HepG2 (cell line): ENCODE data around the gene PDCD11. TPM values are rescaled to one million over a fixed set of nuclear protein-coding genes. Genes with fewer than 3 reads are reported as not detected.

ENCODE experiments used
- AKAP8 ChIP-seq: sonication (generic); formaldehyde crosslinking; IDR thresholded peaks from 2 replicates; pipeline ENCODE4 v1.5.1; 2020; ENCODE audit warnings: mild to moderate bottlenecking, missing genetic modification reagents
- MAFF ChIP-seq: IDR thresholded peaks from 2 replicates; pipeline ENCODE4 v1.6.1; 2011; ENCODE audit warnings: low read depth, low read length, improper control_type of control experiment
- NFKBIZ ChIP-seq: IDR thresholded peaks from 2 replicates; pipeline ENCODE4 v1.6.1; 2018; ENCODE audit warnings: missing genetic modification reagents, missing compliant biosample characterization
- NFYB ChIP-seq: sonication (generic); formaldehyde crosslinking; IDR thresholded peaks from 2 replicates; pipeline ENCODE4 v1.4.0; 2020; ENCODE audit warnings: missing genetic modification reagents
- SALL2 ChIP-seq: sonication (generic); formaldehyde crosslinking; IDR thresholded peaks from 2 replicates; pipeline ENCODE4 v1.8.1; 2023; ENCODE audit warnings: mild to moderate bottlenecking, missing genetic modification reagents, inconsistent platforms
- TBL1XR1 ChIP-seq: fragments of 150-350 bp; IDR thresholded peaks from 2 replicates; pipeline ENCODE4 v1.6.1; 2014; ENCODE audit warnings: borderline replicate concordance, low read length; ENCODE audit not compliant: partially characterized antibody
- ZNF772 ChIP-seq: sonication (generic); formaldehyde crosslinking; IDR thresholded peaks from 2 replicates; pipeline ENCODE4 v1.5.0; 2020; ENCODE audit warnings: mild to moderate bottlenecking, missing genetic modification reagents
- polyA plus RNA-seq, 8 experiments: library from polyadenylated mRNA; depleted of rRNA in 3 of 8; stranded (reverse) in 7 of 8; unstranded in 1 of 8; fragments of >200 nt; fragmentation: Illumina TruSeq in 4 of 8; extraction: Trizol in 4 of 8; gene quantifications; 2 replicates each; pipeline versions ENCODE4 v1.2.1 to v1.2.3, GENCODE V29; 2011 to 2016; ENCODE audit warnings: low read depth in 4 of 8, missing spikeins in 1 of 8, mixed read lengths in 1 of 8; ENCODE audit not compliant: insufficient read depth in 1 of 8
- total RNA-seq, 5 experiments: library from RNA; depleted of rRNA; stranded (reverse); fragments of >200 nt; fragmentation: Illumina TruSeq; extraction: Trizol; gene quantifications; 2 replicates each; pipeline ENCODE4 v1.2.3, GENCODE V29; 2016; ENCODE audit warnings: low read depth in 1 of 5
- TF ChIP-seq, protein P1 (sequence below), 2 experiments: sonication (generic) in 1 of 2; formaldehyde crosslinking in 1 of 2; IDR thresholded peaks; 2 replicates each; pipeline versions ENCODE4 v1.4.0 to v1.6.1; 2016 to 2020; ENCODE audit warnings: borderline replicate concordance in 1 of 2, low read depth in 1 of 2, mild to moderate bottlenecking in 1 of 2, missing genetic modification reagents in 1 of 2
- TF ChIP-seq, protein P2 (sequence below): sonication (generic); formaldehyde crosslinking; IDR thresholded peaks from 2 replicates; pipeline ENCODE4 v1.8.1; 2023; ENCODE audit warnings: mild to moderate bottlenecking, missing genetic modification reagents
- TF ChIP-seq, protein P3 (sequence below): sonication (generic); formaldehyde crosslinking; IDR thresholded peaks from 2 replicates; pipeline ENCODE4 v1.5.1; 2020; ENCODE audit warnings: mild to moderate bottlenecking, missing genetic modification reagents, moderate library complexity
- TF ChIP-seq, protein P4 (sequence below): sonication (generic); formaldehyde crosslinking; IDR thresholded peaks from 2 replicates; pipeline ENCODE4 v1.5.0; 2020; ENCODE audit warnings: missing genetic modification reagents, mild to moderate bottlenecking, borderline replicate concordance
- TF ChIP-seq, protein P5 (sequence below), 2 experiments: IDR thresholded peaks; 2 replicates each; pipeline ENCODE4 v1.6.1; 2011 to 2012; ENCODE audit warnings: low read length in 2 of 2, borderline replicate concordance in 1 of 2, low read depth in 1 of 2, mild to moderate bottlenecking in 1 of 2, moderate library complexity in 1 of 2

PDCD11 gene
- total and polyA plus RNA-seq, 2 of the 13 experiments (the other 11 are each of a cell fraction or from before 2014, with no cell fraction given) = 12.8 to 52.8 TPM

DNA sequence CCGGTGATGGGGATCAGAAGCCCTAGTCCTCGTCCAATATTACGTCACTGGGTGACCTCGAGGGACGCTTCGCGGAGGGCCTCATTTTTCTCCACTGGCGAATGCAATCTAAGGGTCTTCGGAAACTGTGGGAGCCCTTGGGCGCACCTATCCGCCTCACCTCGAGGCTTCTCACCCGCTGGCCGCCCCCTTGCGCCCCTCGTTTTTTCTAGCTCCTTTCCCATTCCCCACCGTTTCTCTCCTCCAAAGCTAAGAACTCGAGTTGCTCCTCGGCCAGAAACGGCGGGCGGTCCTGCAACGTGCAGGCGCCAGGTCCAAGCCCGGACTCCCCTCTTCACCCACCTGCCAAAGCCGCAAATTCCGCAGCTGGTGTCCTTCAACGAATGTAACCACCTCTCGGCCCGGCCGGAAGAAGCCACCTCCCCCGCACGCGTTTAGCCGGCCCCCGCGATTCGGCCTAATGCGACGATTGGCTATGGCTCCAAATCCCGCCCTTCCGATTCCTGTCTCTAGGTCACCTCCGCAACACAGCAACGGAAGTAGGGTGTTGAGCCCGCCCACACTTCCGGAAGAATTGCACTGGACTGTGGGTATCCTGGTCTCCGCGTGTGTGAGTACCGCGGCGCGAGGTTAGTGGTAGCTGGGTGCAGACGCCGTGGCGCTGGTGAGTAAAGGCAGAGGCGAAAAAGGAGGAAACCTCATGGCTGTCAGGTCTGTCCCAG is at the start of gene PDCD11, which contains the start of gene ATP5MK (continued):
- TF ChIP-seq, protein P1, sequence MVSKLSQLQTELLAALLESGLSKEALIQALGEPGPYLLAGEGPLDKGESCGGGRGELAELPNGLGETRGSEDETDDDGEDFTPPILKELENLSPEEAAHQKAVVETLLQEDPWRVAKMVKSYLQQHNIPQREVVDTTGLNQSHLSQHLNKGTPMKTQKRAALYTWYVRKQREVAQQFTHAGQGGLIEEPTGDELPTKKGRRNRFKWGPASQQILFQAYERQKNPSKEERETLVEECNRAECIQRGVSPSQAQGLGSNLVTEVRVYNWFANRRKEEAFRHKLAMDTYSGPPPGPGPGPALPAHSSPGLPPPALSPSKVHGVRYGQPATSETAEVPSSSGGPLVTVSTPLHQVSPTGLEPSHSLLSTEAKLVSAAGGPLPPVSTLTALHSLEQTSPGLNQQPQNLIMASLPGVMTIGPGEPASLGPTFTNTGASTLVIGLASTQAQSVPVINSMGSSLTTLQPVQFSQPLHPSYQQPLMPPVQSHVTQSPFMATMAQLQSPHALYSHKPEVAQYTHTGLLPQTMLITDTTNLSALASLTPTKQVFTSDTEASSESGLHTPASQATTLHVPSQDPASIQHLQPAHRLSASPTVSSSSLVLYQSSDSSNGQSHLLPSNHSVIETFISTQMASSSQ (IDR thresholded peaks at IDR 0.05; ENCODE audit: low read depth) = 0 out of 2 replicates have a peak, but pooled peaks have one; percentile 25
- TF ChIP-seq, protein P1 (CRISPR knock-in tag; IDR thresholded peaks at IDR 0.05; ENCODE audit: borderline replicate concordance) = no peak; the same call in 1 of the 2 replicates
- TF ChIP-seq NFKBIZ (CRISPR knock-in tag) (peak; percentile 73; the same call in 1 of the 2 replicates), MAFF (no peak), SALL2 (peak; percentile 84), NFYB (peak; percentile 95), TBL1XR1 (no peak), ZNF772 (CRISPR knock-in tag) (peak; percentile 80), AKAP8 (CRISPR knock-in tag) (no peak; the same call in 1 of the 2 replicates)
- TF ChIP-seq, protein P2, sequence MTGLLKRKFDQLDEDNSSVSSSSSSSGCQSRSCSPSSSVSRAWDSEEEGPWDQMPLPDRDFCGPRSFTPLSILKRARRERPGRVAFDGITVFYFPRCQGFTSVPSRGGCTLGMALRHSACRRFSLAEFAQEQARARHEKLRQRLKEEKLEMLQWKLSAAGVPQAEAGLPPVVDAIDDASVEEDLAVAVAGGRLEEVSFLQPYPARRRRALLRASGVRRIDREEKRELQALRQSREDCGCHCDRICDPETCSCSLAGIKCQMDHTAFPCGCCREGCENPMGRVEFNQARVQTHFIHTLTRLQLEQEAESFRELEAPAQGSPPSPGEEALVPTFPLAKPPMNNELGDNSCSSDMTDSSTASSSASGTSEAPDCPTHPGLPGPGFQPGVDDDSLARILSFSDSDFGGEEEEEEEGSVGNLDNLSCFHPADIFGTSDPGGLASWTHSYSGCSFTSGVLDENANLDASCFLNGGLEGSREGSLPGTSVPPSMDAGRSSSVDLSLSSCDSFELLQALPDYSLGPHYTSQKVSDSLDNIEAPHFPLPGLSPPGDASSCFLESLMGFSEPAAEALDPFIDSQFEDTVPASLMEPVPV (CRISPR knock-in tag) = peak; percentile 89
- TF ChIP-seq, protein P3, sequence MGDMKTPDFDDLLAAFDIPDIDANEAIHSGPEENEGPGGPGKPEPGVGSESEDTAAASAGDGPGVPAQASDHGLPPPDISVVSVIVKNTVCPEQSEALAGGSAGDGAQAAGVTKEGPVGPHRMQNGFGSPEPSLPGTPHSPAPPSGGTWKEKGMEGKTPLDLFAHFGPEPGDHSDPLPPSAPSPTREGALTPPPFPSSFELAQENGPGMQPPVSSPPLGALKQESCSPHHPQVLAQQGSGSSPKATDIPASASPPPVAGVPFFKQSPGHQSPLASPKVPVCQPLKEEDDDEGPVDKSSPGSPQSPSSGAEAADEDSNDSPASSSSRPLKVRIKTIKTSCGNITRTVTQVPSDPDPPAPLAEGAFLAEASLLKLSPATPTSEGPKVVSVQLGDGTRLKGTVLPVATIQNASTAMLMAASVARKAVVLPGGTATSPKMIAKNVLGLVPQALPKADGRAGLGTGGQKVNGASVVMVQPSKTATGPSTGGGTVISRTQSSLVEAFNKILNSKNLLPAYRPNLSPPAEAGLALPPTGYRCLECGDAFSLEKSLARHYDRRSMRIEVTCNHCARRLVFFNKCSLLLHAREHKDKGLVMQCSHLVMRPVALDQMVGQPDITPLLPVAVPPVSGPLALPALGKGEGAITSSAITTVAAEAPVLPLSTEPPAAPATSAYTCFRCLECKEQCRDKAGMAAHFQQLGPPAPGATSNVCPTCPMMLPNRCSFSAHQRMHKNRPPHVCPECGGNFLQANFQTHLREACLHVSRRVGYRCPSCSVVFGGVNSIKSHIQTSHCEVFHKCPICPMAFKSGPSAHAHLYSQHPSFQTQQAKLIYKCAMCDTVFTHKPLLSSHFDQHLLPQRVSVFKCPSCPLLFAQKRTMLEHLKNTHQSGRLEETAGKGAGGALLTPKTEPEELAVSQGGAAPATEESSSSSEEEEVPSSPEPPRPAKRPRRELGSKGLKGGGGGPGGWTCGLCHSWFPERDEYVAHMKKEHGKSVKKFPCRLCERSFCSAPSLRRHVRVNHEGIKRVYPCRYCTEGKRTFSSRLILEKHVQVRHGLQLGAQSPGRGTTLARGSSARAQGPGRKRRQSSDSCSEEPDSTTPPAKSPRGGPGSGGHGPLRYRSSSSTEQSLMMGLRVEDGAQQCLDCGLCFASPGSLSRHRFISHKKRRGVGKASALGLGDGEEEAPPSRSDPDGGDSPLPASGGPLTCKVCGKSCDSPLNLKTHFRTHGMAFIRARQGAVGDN (CRISPR knock-in tag) = peak; percentile 95
- TF ChIP-seq, protein P4, sequence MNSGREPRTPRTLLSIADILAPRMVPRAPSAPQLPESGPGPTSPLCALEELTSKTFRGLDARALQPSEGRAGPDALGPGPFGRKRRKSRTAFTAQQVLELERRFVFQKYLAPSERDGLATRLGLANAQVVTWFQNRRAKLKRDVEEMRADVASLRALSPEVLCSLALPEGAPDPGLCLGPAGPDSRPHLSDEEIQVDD (CRISPR knock-in tag) = no peak
- TF ChIP-seq, protein P5, sequence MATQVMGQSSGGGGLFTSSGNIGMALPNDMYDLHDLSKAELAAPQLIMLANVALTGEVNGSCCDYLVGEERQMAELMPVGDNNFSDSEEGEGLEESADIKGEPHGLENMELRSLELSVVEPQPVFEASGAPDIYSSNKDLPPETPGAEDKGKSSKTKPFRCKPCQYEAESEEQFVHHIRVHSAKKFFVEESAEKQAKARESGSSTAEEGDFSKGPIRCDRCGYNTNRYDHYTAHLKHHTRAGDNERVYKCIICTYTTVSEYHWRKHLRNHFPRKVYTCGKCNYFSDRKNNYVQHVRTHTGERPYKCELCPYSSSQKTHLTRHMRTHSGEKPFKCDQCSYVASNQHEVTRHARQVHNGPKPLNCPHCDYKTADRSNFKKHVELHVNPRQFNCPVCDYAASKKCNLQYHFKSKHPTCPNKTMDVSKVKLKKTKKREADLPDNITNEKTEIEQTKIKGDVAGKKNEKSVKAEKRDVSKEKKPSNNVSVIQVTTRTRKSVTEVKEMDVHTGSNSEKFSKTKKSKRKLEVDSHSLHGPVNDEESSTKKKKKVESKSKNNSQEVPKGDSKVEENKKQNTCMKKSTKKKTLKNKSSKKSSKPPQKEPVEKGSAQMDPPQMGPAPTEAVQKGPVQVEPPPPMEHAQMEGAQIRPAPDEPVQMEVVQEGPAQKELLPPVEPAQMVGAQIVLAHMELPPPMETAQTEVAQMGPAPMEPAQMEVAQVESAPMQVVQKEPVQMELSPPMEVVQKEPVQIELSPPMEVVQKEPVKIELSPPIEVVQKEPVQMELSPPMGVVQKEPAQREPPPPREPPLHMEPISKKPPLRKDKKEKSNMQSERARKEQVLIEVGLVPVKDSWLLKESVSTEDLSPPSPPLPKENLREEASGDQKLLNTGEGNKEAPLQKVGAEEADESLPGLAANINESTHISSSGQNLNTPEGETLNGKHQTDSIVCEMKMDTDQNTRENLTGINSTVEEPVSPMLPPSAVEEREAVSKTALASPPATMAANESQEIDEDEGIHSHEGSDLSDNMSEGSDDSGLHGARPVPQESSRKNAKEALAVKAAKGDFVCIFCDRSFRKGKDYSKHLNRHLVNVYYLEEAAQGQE (IDR thresholded peaks at IDR 0.05; ENCODE audit: borderline replicate concordance in 1 of 2, low read depth in 1 of 2, low read length in 2 of 2) = no peak
